ENCODE measurements around the gene AP3S2. TPM values are rescaled to one million over a fixed set of nuclear protein-coding genes. Genes with fewer than 3 reads are reported as not detected.
"Not testable (repeated sequence)": the region's sequence is repeated elsewhere in the genome, so short reads cannot be mapped to it uniquely, and the experiment has no call there.

Gene AP3S2
- total and polyA plus RNA-seq, 2 of the 4 experiments (the other 2 are of a cell fraction): 12.6 to 34.1 TPM

- ChIA-PET POLR2A (ENCODE audit: unreplicated experiment) (no interaction called here), CTCF (interaction anchor here (0.6 kb wide), 1 partner anchor 14 kb away, joined by 3 read pairs; the partner anchor contains the start of gene MESP2)
- Histone ChIP-seq H2BK15ac (ENCODE audit: low read depth, low read length) (no peak overlapping the region), H2AK5ac (ENCODE audit: low read depth, low read length) (no peak overlapping the region), H3K4ac (ENCODE audit: low read depth, low read length) (no peak overlapping the region), H3K4me3 (ENCODE audit: insufficient read depth, low read depth, low read length) (no peak overlapping the region), H4K5ac (ENCODE audit: low read depth, low read length) (no peak overlapping the region), H2AK9ac (replicated peaks; ENCODE audit: low read depth, low read length, poor library complexity) (no peak overlapping the region), H3K9me3 (ENCODE audit: control insufficient read depth, insufficient read depth, low read length) (peaks cover 3% of the 10 kb centered on the region; the same call in 1 of the 2 replicates), H3K4me1 (ENCODE audit: control insufficient read depth, insufficient read depth, low read length) (peaks cover 5% of the 10 kb centered on the region; the same call in 1 of the 2 replicates), H3K4me2 (ENCODE audit: low read depth, low read length) (no peak overlapping the region), H3K56ac (ENCODE audit: extremely low read depth, insufficient read depth, low read length) (no peak overlapping the region), H2BK20ac (ENCODE audit: low read depth, low read length) (no peak overlapping the region), H3K23ac (ENCODE audit: low read depth, low read length) (no peak overlapping the region), H4K8ac (ENCODE audit: low read depth in 2 of 2, low read length in 2 of 2) (no peak overlapping the region), H3K18ac (ENCODE audit: low read depth, low read length) (no peak overlapping the region), H3K9ac (ENCODE audit: low read depth, low read length) (no peak overlapping the region), H4K20me1 (ENCODE audit: insufficient read depth, low read length) (no peaks in the 10 kb centered on the region), H2AFZ (replicated peaks; ENCODE audit: low read length, poor library complexity) (no peak overlapping the region), H3K27me3 (ENCODE audit: control insufficient read depth, insufficient read depth, low read length) (no peaks in the 10 kb centered on the region), H2BK5ac (ENCODE audit: low read depth, low read length, poor library complexity, severe bottlenecking) (no peak overlapping the region), H3K14ac (replicated peaks; ENCODE audit: low read depth, low read length) (no peak overlapping the region), H3K79me1 (ENCODE audit: low read depth in 1 of 2, low read length in 2 of 2) (no peaks in the 10 kb centered on the region), H3K36me3 (ENCODE audit: control insufficient read depth, insufficient read depth, low read length) (peaks cover 30% of the 10 kb centered on the region), H3K9me1 (ENCODE audit: insufficient read depth, low read length) (0 out of 2 replicates have a peak, but pooled peaks cover 5% of the 10 kb centered on the region), H4K91ac (ENCODE audit: insufficient read depth, low read depth, low read length) (no peak overlapping the region), H2BK120ac (ENCODE audit: low read depth, low read length) (no peak overlapping the region), H3K27ac (ENCODE audit: insufficient read depth, low read length) (no peak overlapping the region)
- no CpG with 5 or more reads among the region's 10 CpGs for WGBS, 2 experiments (ENCODE audit: extremely low coverage in 2 of 2, insufficient read length in 1 of 2)
- TF ChIP-seq CHD1 (IDR thresholded peaks at IDR 0.05; ENCODE audit: low read depth, low read length) (no peak), RAD21 (IDR thresholded peaks at IDR 0.05; ENCODE audit: low read length) (no peak), MAFK (IDR thresholded peaks at IDR 0.05; ENCODE audit: low read depth, low read length) (no peak), NFE2L2 (IDR thresholded peaks at IDR 0.05; ENCODE audit: low read depth, low read length) (no peak), CTCF (conservative IDR thresholded peaks at IDR 0.05; ENCODE audit: low read depth, low read length) (no peak), MXI1 (IDR thresholded peaks at IDR 0.05; ENCODE audit: borderline replicate concordance, low read depth, low read length) (no peak)
- in situ Hi-C loops (cut with MboI; ENCODE audit: low sequenced_read_pairs): no loop called here
- BruUV-seq (replicated peaks): no TSS peak
- DNase-seq: no peak
- ATAC-seq (ENCODE audit: low read depth): no peak
- intact Hi-C loops (cut with micrococcal nuclease): no loop called here
- dilution Hi-C loops (cut with HindIII; ENCODE audit: low sequenced_read_pairs, unreplicated experiment): no loop called here
These were observed 103.6 kb downstream of the AP3S2 start for GRCh38 chr15:89790206-89790605.

- H3K56ac ChIP-seq (ENCODE audit: extremely low read depth, insufficient read depth, low read length); H4K8ac ChIP-seq (ENCODE audit: low read depth in 2 of 2, low read length in 2 of 2); CTCF ChIA-PET; H2BK15ac ChIP-seq (ENCODE audit: low read depth, low read length); BruUV-seq (replicated peaks); POLR2A ChIA-PET (ENCODE audit: unreplicated experiment); H2AFZ ChIP-seq (replicated peaks; ENCODE audit: low read length, poor library complexity); H2BK120ac ChIP-seq (ENCODE audit: low read depth, low read length); H3K14ac ChIP-seq (replicated peaks; ENCODE audit: low read depth, low read length); H3K4me2 ChIP-seq (ENCODE audit: low read depth, low read length); H2AK5ac ChIP-seq (ENCODE audit: low read depth, low read length); H3K27ac ChIP-seq (ENCODE audit: insufficient read depth, low read length); H3K9me3 ChIP-seq (ENCODE audit: control insufficient read depth, insufficient read depth, low read length); H4K5ac ChIP-seq (ENCODE audit: low read depth, low read length); H3K23ac ChIP-seq (ENCODE audit: low read depth, low read length); H3K4ac ChIP-seq (ENCODE audit: low read depth, low read length); DNase-seq; intact Hi-C loops (cut with micrococcal nuclease); in situ Hi-C loops (cut with MboI; ENCODE audit: low sequenced_read_pairs); dilution Hi-C loops (cut with HindIII; ENCODE audit: low sequenced_read_pairs, unreplicated experiment); H4K20me1 ChIP-seq (ENCODE audit: insufficient read depth, low read length); H3K18ac ChIP-seq (ENCODE audit: low read depth, low read length); H3K4me3 ChIP-seq (ENCODE audit: insufficient read depth, low read depth, low read length); H2BK20ac ChIP-seq (ENCODE audit: low read depth, low read length); H2AK9ac ChIP-seq (replicated peaks; ENCODE audit: low read depth, low read length, poor library complexity); H3K9ac ChIP-seq (ENCODE audit: low read depth, low read length); H3K27me3 ChIP-seq (ENCODE audit: control insufficient read depth, insufficient read depth, low read length); ATAC-seq (ENCODE audit: low read depth); H3K9me1 ChIP-seq (ENCODE audit: insufficient read depth, low read length); H4K91ac ChIP-seq (ENCODE audit: insufficient read depth, low read depth, low read length); H3K79me1 ChIP-seq (ENCODE audit: low read depth in 1 of 2, low read length in 2 of 2); H3K4me1 ChIP-seq (ENCODE audit: control insufficient read depth, insufficient read depth, low read length); H2BK5ac ChIP-seq (ENCODE audit: low read depth, low read length, poor library complexity, severe bottlenecking): not testable (repeated sequence)
- WGBS, 2 experiments (ENCODE audit: extremely low coverage in 2 of 2, insufficient read length in 1 of 2): no CpG with 5 or more reads among the region's 4 CpGs
- H3K36me3 ChIP-seq (ENCODE audit: control insufficient read depth, insufficient read depth, low read length): peaks cover 34% of the 10 kb centered on the region
These were observed 105.2 kb downstream of the AP3S2 start for GRCh38 chr15:89788585-89788984.
